ENCODE data around the gene CSNK1D. TPM values are rescaled to one million over a fixed set of nuclear protein-coding genes. Genes with fewer than 3 reads are reported as not detected.
A peak's percentile ranks its signal among the peaks of the same experiment; 100 is the strongest.
"Not testable (repeated sequence)": the region's sequence is repeated elsewhere in the genome, so short reads cannot be mapped to it uniquely, and the experiment has no call there.

The CSNK1D gene
- total and polyA plus RNA-seq, 7 donors = 73.5 to 139 (median 115) TPM

DNA sequence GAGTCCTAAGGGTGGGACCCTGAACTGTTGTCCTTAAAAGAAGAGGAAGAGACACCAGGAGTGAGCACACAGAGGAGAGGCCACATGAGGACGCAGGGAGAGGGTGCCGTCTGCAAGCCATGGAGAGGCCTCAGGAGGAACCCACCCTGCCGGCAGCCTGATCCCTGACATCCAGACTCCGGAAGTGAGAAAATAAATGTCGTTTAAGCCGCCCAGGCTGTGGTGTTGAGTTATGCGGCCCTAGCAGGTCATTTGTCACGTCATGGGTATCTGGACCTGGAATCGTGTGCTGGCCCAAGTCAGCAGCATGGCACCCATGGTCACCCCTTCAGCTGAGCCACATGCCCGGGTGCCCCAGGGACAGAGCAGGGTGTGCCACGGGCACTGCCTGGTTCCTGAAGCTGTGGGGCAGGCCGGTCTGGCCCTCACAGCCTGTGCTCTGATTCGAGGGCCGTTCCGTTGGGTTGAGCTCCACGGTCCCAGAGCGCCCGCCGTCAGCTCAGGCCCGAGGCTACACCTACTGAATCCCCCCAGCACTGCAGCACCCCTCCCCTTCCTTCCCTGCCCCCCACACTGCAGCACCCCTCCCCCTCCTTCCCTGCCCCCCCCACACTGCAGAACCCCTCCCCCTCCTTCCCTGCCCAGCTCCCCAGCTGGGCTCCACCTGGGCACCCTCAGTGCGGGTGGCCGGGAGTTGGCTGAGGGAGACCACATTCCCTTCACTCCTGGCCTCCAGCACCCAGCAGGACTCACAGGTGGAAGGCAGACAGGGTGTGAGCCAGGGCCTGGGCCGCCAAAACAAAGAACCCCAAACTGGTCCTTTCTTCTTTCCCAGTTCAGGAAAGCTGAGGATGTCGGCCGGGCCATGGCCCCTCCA lies 58.2 kb downstream of the CSNK1D start:
- DNase-seq = no peak
- 63 to 72% (median 67%) methylated on average over 23 to 25 of the region's 25 CpGs for WGBS, 3 donors
- no peak overlapping the region for H3K27ac ChIP-seq

DNA sequence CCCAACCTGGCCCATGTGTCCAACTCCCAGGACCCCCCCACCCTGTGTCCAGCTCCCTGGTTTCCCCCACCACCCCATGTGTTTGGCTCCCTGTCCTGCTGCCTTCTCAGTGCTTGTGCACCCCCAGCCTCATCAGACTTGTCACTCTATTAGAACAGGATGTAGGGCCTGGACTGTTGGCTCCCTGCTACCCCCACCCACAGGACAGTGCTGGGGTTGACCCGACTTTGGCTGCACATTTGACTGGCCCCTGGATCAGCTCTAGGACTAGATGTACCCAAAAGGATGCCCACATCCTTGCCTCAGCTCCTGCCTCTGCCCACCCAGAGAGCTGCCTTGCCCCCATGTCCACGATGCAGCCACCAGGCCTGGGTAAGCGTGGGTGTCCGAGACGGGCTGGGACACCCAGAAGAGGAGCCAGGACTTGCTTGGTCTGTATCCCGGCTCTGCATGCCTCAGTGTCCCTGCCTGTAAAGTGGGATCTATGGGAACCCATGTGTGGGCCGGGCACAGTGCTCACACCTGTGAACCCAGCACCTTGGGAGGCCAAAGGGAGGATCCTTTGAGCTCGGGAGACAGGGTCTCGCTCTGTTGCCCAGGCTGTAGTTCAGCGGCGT lies 59.4 kb downstream of the CSNK1D start:
- TF ChIP-seq, protein P1, sequence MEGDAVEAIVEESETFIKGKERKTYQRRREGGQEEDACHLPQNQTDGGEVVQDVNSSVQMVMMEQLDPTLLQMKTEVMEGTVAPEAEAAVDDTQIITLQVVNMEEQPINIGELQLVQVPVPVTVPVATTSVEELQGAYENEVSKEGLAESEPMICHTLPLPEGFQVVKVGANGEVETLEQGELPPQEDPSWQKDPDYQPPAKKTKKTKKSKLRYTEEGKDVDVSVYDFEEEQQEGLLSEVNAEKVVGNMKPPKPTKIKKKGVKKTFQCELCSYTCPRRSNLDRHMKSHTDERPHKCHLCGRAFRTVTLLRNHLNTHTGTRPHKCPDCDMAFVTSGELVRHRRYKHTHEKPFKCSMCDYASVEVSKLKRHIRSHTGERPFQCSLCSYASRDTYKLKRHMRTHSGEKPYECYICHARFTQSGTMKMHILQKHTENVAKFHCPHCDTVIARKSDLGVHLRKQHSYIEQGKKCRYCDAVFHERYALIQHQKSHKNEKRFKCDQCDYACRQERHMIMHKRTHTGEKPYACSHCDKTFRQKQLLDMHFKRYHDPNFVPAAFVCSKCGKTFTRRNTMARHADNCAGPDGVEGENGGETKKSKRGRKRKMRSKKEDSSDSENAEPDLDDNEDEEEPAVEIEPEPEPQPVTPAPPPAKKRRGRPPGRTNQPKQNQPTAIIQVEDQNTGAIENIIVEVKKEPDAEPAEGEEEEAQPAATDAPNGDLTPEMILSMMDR (IDR thresholded peaks at IDR 0.05) = no peak
- H3K9me3 ChIP-seq = no peaks in the 10 kb centered on the region
- no peaks in the 10 kb centered on the region for H3K27me3 ChIP-seq (ENCODE audit: insufficient read depth in 3 of 3, low read length in 2 of 3)
- 82 to 90% (median 83%) methylated on average over 11 of the region's 11 CpGs for WGBS, 3 donors
- intact Hi-C loops (cut with DNase I) = no loop called here
- peaks cover 21% of the 10 kb centered on the region for H3K4me1 ChIP-seq
- no peak for DNase-seq
- no peak for ATAC-seq
- H3K4me3 ChIP-seq = no peak overlapping the region
- no peak overlapping the region for H3K27ac ChIP-seq
- no peaks in the 10 kb centered on the region for H3K36me3 ChIP-seq (ENCODE audit: insufficient read depth in 1 of 2, low read depth in 1 of 2)

More for the DNA sequence above, 58.2 kb downstream of the CSNK1D start:
- no peaks in the 10 kb centered on the region for H3K9me3 ChIP-seq
- no peaks in the 10 kb centered on the region for H3K36me3 ChIP-seq (ENCODE audit: insufficient read depth in 1 of 2, low read depth in 1 of 2)
- H3K4me3 ChIP-seq = no peak overlapping the region
- ATAC-seq = no peak
- intact Hi-C loops (cut with DNase I) = no loop called here
- H3K4me1 ChIP-seq = peaks cover 21% of the 10 kb centered on the region
- TF ChIP-seq, protein P1 (IDR thresholded peaks at IDR 0.05) = no peak
- no peaks in the 10 kb centered on the region for H3K27me3 ChIP-seq (ENCODE audit: insufficient read depth in 3 of 3, low read length in 2 of 3)

DNA sequence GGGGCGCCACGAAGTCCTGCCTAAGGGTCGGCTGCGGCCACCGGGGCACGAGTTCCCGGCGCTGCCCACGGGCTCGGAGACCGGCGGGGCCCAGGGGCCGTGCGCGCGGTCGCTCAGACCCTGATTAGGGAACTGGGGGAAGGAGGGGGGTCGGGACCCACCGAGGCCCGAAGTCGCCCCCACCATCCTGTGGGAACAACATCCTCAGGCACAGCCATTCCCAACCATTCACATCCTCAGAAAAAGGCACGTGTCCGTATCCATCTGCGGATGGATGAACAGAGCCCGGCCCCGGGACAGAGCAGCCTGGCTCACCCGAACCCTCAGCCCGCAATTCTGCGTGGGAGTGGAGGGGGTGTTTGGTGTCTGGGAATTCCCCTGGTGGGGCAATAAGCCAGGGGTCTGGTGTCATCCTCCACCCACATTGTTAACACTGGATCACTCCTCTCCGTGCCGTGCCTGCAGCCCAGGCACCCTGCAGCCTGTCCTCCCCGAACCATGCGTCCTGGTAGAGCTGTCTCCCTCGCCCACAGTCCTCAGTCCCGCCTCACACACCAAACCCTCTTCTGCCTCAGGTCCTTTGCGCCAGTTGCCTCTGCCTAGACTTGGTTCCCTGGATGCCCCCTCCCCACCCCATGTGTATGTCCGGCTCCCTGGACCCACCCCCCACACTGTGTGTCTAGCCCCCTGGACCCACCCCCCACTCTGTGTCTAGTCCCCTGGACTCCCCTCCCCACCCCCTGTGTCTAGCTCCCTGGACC lies 60.1 kb downstream of the CSNK1D start:
- Histone ChIP-seq H3K27me3 (ENCODE audit: insufficient read depth in 3 of 3, low read length in 2 of 3) (no peaks in the 10 kb centered on the region), H3K27ac (peak overlapping the region; percentile 87), H3K4me3 (peak overlapping the region; percentile 99), H3K36me3 (ENCODE audit: insufficient read depth in 1 of 2, low read depth in 1 of 2) (no peaks in the 10 kb centered on the region), H3K4me1 (peaks cover 21% of the 10 kb centered on the region), H3K9me3 (no peaks in the 10 kb centered on the region)
- TF ChIP-seq, protein P1 (IDR thresholded peaks at IDR 0.05) = no peak
- intact Hi-C loops (cut with DNase I) = no loop called here
- WGBS, 3 donors = 5 to 11% (median 7%) methylated on average over 27 to 37 of the region's 37 CpGs
- DNase-seq (peak in 1 of 2 donors; percentile 59), ATAC-seq (peak; percentile 51 to 70 (median 56))

DNA sequence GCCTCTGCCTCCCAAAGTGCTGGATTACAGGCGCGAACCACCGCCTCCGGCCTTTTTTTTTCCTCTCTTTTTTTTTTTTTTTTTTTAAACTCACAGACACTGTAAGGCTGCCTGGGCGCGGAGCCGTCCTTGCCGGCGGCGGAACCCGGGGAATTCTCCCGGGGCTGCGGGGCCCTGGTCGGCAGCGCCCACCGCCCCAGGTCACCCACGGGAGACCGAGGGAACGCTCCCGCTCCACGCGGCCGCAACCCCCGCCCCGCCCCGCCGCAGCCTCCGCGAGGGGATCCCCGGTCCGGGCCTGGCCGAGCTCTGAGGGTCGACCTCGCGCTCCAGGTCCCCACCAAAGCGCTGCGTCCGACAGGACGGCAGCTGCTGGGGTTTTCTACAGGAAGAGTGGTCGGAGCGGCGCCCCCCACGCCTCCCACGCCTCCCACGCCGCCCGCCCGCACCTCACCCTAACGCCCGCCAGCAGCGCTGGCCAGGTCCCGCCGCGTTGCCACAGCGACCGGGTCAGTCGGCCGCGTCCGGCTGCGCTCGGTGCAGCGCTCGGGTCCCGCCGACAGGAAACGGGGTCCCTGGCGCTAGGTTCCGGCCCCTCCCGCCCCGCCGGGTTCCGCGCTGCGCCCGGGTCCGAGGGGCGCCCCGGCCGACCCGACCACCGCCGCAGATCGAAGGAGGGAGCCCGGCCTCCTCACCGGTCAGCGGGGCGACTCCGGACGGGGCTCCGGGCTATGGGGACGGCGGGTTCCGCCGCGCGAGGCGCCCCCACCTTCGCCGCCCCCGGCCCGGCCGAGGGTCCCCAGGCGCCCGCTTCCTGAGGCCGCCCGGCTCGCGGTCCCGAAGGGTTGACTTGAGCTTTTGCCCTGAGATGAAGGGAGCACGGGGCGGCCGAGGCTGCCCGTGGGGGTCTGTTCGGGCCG lies 60.9 kb downstream of the CSNK1D start, which contains the start of gene CCDC57:
CCDC57 (minus strand) TSS at position 512 of the 920 bp plus-strand sequence. CDS start 10,898 bp downstream, outside the sequence.
- Histone ChIP-seq H3K9me3 (no peaks in the 10 kb centered on the region), H3K27ac (peak within 1 kb of the TSS; percentile 87), H3K4me3 (peak within 1 kb of the TSS; percentile 99), H3K27me3 (ENCODE audit: insufficient read depth in 3 of 3, low read length in 2 of 3) (no peaks in the 10 kb centered on the region), H3K36me3 (ENCODE audit: insufficient read depth in 1 of 2, low read depth in 1 of 2) (peaks cover 0 to 3% of the 10 kb centered on the region in 2 donors), H3K4me1 (peaks cover 18% of the 10 kb centered on the region)
- WGBS, 3 donors = 0 to 1% (median 1%) methylated on average over 69 to 116 of the region's 116 CpGs
- peak; percentile 86 to 92 for DNase-seq
- TF ChIP-seq, protein P1 (IDR thresholded peaks at IDR 0.05) = peak; percentile 5
- ATAC-seq = peak; percentile 85 to 93 (median 86)
- intact Hi-C loops (cut with DNase I) = no loop called here

DNA sequence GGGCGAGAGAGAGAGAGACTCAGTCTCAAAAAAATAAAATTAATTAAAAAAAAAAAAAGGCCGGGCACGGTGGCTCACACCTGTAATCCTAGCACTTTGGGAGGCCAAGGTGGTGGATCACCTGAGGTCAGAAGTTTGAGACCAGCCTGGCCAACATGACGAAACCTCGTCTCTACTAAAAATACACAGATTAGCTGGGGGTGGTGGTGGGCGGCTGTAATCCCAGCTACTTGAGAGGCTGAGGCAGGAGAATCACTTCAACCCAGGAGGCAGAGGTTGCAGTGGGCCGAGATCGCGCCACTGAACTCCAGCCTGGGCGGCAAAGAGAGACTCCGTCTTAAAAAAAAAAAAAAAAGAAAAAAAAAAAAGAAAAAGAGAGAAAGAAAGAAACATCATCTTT lies 62.8 kb downstream of the CSNK1D start:
- H3K36me3 ChIP-seq (ENCODE audit: insufficient read depth in 1 of 2, low read depth in 1 of 2); ATAC-seq; H3K4me1 ChIP-seq; DNase-seq; H3K27ac ChIP-seq; H3K4me3 ChIP-seq; intact Hi-C loops (cut with DNase I); H3K9me3 ChIP-seq; H3K27me3 ChIP-seq (ENCODE audit: insufficient read depth in 3 of 3, low read length in 2 of 3): not testable (repeated sequence)
- 93 to 96% (median 94%) methylated on average over 10 to 11 of the region's 11 CpGs for WGBS, 3 donors
